DLD1 (cell line): ENCODE data around the gene ZYX.

Experiments
- in situ Hi-C: cut with HindIII; loops from 2 replicates; pipeline ENCODE4 v1.10.0; 2017; ENCODE audit warnings: low sequenced_read_pairs

Gene ZYX

GRCh38 chr7:143380646-143381426 lies at the start of gene ZYX:
Gene ZYX (plus strand): TSS chr7:143381345. CDS start chr7:143381572, 227 bp downstream.
- in situ Hi-C loops = no loop called here

GRCh38 chr7:143334244-143334643 lies 46.9 kb upstream of the ZYX start:
- in situ Hi-C loops = no loop called here

- in situ Hi-C loops = no loop called here
Measured at GRCh38 chr7:143337216-143337615, 43.9 kb upstream of the ZYX start.

- in situ Hi-C loops = no loop called here
Measured at GRCh38 chr7:143341842-143342241, 39.3 kb upstream of the ZYX start.

GRCh38 chr7:143343596-143343995 lies 37.5 kb upstream of the ZYX start:
- in situ Hi-C loops = no loop called here

GRCh38 chr7:143345428-143345900 lies 35.7 kb upstream of the ZYX start:
- in situ Hi-C loops = no loop called here

GRCh38 chr7:143346018-143346417 lies 35.1 kb upstream of the ZYX start:
- in situ Hi-C loops = no loop called here

- in situ Hi-C loops = no loop called here
Measured at GRCh38 chr7:143347950-143348349, 33.2 kb upstream of the ZYX start.

GRCh38 chr7:143351060-143351459 lies 30.1 kb upstream of the ZYX start:
- in situ Hi-C loops = no loop called here

- in situ Hi-C loops = no loop called here
Measured at GRCh38 chr7:143351574-143351973, 29.6 kb upstream of the ZYX start.

- in situ Hi-C loops = no loop called here
Measured at GRCh38 chr7:143352531-143353002, 28.6 kb upstream of the ZYX start.

GRCh38 chr7:143354376-143354775 lies 26.8 kb upstream of the ZYX start:
- in situ Hi-C loops = no loop called here

GRCh38 chr7:143354965-143355364 lies 26.2 kb upstream of the ZYX start:
- in situ Hi-C loops = no loop called here

GRCh38 chr7:143355450-143356385 lies 25.4 kb upstream of the ZYX start:
- in situ Hi-C loops = no loop called here

- in situ Hi-C loops = no loop called here
Measured at GRCh38 chr7:143356414-143357050, 24.6 kb upstream of the ZYX start.

GRCh38 chr7:143358626-143359025 lies 22.5 kb upstream of the ZYX start:
- in situ Hi-C loops = no loop called here

GRCh38 chr7:143359771-143360353 lies 21.3 kb upstream of the ZYX start:
- in situ Hi-C loops = no loop called here

- in situ Hi-C loops = no loop called here
Measured at GRCh38 chr7:143360788-143361551, 20.2 kb upstream of the ZYX start.

- in situ Hi-C loops = no loop called here
Measured at GRCh38 chr7:143361552-143362130, 19.5 kb upstream of the ZYX start.
